PFSK-1 (cell line): Measurements from ENCODE around the gene TEX22.

Experiments used
- FOXP2 ChIP-seq: optimal IDR thresholded peaks from 2 replicates; pipeline ENCODE3; 2011; ENCODE audit warnings: borderline replicate concordance, control low read depth, inconsistent platforms; ENCODE audit not compliant: insufficient read depth; ENCODE audit errors: extremely low read length, extremely low read depth
- POLR2AphosphoS5 ChIP-seq: IDR thresholded peaks from 2 replicates; pipeline ENCODE4 v1.6.1; 2012; ENCODE audit warnings: low read depth, mild to moderate bottlenecking, control low read depth, low read length, moderate library complexity
- SIN3A ChIP-seq: IDR thresholded peaks from 2 replicates; pipeline ENCODE4 v1.6.1; 2012; ENCODE audit warnings: mild to moderate bottlenecking, low read length, moderate library complexity, borderline replicate concordance; ENCODE audit not compliant: insufficient read depth
- TAF1 ChIP-seq: IDR thresholded peaks from 2 replicates; pipeline ENCODE4 v1.6.1; 2012; ENCODE audit warnings: low read length, control low read depth, borderline replicate concordance; ENCODE audit not compliant: insufficient read depth
- TF ChIP-seq, protein P1 (sequence below), 2 experiments: IDR thresholded peaks; 2 replicates each; pipeline versions ENCODE4 v1.6.1 to v1.8.0; 2011 to 2012; ENCODE audit warnings: low read depth in 2 of 2, low read length in 2 of 2, control low read depth in 1 of 2, inconsistent platforms in 1 of 2, mild to moderate bottlenecking in 1 of 2, moderate library complexity in 1 of 2; ENCODE audit not compliant: insufficient read depth in 1 of 2

TEX22 gene

DNA sequence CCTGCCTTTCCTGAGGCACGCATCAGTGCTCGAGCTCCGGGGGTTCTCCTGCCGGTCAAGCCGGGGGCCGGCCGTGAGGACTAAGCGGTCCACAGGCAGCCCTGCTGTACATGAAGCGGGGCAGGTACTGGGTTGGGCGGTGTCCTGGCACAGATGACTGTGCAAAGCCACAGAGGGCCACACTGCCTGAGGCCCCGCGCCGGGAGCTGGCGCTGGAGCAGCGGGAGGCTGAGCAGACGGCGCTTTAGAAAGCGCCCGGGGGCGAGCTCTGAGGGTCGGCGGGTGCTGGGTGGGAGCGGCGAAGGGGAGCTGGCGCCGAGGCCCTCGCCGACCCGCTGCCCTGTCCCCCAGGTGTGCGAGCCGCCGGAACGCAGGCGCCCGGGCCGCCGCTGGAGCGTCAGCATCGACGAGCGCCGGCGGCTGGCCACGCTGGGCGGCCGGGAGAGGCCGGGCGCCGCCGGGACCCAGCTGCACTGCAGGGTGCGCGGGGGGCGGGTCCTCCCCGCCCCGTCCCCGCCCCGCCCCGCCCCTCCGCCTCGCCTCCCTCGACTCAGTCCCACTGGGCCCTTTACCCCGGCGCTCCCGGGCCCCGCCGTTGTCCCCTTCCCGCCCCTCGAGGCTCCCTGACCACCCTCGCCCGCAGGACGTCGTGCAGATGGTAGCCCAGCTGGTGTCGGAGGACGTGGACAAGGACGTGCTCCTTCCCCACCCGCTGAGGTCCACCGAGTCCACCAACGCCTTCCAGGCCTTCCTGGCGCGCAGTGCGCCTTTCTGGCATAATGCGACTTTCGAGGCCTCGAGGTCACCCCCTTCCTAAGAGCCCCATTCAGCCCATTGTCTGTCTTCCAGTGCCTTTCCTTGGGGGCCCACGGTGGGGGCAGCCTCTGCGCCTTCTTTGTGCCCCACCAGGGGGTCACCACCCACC, 12.9 kb downstream of the TEX22 start:
- no peak for TF ChIP-seq SIN3A
- no peak for TF ChIP-seq TAF1
- no peak for TF ChIP-seq FOXP2
- no peak for TF ChIP-seq POLR2AphosphoS5
- TF ChIP-seq, protein P1, sequence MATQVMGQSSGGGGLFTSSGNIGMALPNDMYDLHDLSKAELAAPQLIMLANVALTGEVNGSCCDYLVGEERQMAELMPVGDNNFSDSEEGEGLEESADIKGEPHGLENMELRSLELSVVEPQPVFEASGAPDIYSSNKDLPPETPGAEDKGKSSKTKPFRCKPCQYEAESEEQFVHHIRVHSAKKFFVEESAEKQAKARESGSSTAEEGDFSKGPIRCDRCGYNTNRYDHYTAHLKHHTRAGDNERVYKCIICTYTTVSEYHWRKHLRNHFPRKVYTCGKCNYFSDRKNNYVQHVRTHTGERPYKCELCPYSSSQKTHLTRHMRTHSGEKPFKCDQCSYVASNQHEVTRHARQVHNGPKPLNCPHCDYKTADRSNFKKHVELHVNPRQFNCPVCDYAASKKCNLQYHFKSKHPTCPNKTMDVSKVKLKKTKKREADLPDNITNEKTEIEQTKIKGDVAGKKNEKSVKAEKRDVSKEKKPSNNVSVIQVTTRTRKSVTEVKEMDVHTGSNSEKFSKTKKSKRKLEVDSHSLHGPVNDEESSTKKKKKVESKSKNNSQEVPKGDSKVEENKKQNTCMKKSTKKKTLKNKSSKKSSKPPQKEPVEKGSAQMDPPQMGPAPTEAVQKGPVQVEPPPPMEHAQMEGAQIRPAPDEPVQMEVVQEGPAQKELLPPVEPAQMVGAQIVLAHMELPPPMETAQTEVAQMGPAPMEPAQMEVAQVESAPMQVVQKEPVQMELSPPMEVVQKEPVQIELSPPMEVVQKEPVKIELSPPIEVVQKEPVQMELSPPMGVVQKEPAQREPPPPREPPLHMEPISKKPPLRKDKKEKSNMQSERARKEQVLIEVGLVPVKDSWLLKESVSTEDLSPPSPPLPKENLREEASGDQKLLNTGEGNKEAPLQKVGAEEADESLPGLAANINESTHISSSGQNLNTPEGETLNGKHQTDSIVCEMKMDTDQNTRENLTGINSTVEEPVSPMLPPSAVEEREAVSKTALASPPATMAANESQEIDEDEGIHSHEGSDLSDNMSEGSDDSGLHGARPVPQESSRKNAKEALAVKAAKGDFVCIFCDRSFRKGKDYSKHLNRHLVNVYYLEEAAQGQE (IDR thresholded peaks at IDR 0.05; ENCODE audit: insufficient read depth in 1 of 2, low read depth in 2 of 2, low read length in 2 of 2), result no peak

DNA sequence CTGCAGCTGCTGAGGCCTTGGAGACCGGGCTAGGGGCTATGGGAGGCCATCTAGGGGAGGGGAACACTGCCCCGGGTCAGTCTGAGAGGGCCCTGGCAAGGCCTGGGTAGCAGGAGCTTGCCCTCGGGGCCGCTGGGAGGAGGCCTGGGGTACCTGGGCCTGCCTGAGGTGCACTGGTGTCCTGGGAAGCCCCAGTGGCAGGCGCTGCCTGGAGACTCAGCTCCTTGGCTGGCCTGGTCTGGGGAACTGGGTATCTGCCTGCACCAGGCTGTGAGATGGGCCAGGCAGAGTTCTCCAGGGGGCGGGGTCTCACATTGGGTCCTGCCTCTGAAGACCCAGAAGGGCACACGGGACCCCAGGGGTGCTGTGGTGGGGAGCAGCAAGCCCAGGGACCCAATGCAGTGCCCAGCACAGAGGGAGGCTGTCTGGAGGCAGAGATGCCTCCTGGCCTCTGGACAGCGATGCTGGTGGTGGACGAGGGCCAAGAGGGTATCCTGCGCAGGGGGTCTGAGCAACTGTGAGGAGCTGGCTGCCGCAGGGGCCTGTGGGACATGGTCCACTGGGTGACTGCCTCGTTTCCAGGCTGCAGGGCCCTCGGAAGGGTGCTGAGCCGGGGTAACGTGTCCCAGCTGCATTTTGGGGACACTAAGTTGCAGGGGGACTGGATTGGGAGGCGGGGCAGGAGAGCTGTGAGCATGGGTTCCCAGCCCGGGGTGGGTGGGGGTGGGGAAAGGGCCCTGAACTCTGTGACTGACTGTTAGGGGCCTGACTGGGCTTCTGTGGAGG, 13.8 kb downstream of the TEX22 start:
- no peak for TF ChIP-seq SIN3A
- no peak for TF ChIP-seq POLR2AphosphoS5
- no peak for TF ChIP-seq FOXP2
- no peak for TF ChIP-seq TAF1
- TF ChIP-seq, protein P1 (IDR thresholded peaks at IDR 0.05; ENCODE audit: insufficient read depth in 1 of 2, low read depth in 2 of 2, low read length in 2 of 2), result no peak

DNA sequence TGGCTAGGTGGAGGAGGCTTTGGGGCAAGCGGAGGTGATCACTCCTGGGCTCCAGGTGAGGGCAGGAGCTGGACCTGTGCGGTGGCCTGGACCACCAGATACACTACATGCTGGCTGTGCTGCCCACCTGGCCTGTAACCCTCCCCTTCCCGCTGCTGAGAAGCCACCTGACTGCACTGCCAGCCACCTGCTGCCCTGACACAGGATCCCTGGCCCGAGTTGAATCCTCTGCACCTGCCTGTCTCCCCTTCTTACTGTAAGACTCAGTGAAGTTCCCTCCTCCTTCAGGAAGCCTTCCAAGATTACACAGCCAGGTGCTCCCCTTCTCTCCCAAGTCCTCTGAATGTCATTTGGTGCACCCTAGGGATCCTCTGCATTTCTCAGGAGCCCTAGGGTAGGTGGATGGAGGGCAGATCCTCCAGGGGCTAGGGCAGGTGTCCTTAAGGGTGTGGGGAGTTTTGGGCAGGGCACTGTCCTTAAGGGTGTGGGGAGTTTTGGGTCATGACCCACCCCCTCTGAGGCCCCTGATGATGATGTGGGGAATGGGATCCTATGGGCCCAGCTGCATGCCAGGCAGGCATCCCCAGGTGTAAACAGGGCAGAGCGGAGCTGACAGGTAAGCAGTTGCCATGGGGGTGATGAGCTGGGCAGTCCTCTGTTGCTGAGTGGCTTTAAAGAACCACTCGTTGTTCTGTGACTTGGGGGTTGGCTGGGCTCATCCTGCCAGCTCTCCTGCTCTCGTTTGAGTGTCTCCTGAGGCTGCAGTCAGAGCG, 14.6 kb downstream of the TEX22 start:
- TF ChIP-seq, protein P1 (IDR thresholded peaks at IDR 0.05; ENCODE audit: insufficient read depth in 1 of 2, low read depth in 2 of 2, low read length in 2 of 2), result no peak
- TF ChIP-seq TAF1 (no peak), POLR2AphosphoS5 (no peak), SIN3A (no peak), FOXP2 (no peak)

DNA sequence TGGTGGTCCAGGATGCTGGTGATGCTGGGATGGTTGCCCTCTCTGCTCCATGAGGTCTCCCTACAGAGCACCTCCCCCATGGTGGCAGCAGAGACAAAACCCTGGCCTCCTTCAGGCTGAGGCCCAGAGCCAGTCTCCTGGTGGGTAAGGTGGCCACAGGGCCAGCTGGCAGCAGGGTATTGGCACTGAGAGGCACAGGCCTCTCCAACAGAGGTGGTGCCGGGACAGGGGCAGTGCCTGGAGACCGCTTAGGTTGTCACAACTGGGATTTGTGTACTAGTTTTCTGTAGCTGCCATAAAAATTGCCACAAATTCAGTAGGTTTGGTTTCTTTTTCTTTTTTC, 15.2 kb downstream of the TEX22 start:
- TF ChIP-seq, protein P1 (IDR thresholded peaks at IDR 0.05; ENCODE audit: insufficient read depth in 1 of 2, low read depth in 2 of 2, low read length in 2 of 2), result no peak
